Left ventricle myocardium superior (tissue), 1 donor: ENCODE measurements around the gene OR2Y1. TPM values are rescaled to one million over a fixed set of nuclear protein-coding genes. Genes with fewer than 3 reads are reported as not detected.
"Not testable (repeated sequence)": the region's sequence is repeated elsewhere in the genome, so short reads cannot be mapped to it uniquely, and the experiment has no call there.

Experiments used
- ATAC-seq: fragments of 200-7000 bp; cut with Tn5 transposase; one replicate; pipeline ENCODE4 v1.9.1; 2020; ENCODE audit warnings: mild to moderate bottlenecking, moderate library complexity
- DNase-seq: peaks from one replicate; pipeline ENCODE4 v3.0.0-alpha.2; 2020
- intact Hi-C: fragments of 100-400 bp; cut with micrococcal nuclease; formaldehyde crosslinking; loops from one replicate; pipeline ENCODE4 v1.11.0; 2022
- total RNA-seq: library from RNA; stranded (reverse); fragmentation: NEBNext Ultra II Directional; extraction: Animal tissue kit (Norgen Biotek cat#: 25700); gene quantifications from one replicate; pipeline ENCODE4 v1.2.1, GENCODE V29; 2021
- donor health status: DM: no; HTN: yes; CAD: no; lungs with severe emphysema.

OR2Y1 gene
- total RNA-seq, 1 donor from 2014 or later: not detected

DNA sequence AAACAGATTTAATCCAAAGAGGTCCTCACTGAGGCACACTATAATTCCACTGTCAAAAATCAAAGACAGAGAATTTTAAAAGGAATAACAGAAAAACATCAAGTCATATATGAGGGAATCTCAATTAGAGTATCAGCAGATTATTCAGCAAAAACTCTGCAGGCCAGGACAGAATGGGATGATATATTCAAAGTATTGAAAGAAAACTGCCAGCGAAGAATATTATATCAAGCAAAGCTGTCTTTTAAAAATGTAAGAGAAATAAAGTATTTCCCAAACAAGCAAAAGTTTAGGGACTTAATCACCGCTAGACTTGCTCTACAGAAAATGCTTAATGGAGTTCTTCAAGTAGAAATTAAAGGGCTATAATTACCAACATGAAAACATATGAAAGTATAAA, 15.7 kb upstream of the OR2Y1 start:
- intact Hi-C loops: no loop called here
- DNase-seq (no peak), ATAC-seq (no peak)

DNA sequence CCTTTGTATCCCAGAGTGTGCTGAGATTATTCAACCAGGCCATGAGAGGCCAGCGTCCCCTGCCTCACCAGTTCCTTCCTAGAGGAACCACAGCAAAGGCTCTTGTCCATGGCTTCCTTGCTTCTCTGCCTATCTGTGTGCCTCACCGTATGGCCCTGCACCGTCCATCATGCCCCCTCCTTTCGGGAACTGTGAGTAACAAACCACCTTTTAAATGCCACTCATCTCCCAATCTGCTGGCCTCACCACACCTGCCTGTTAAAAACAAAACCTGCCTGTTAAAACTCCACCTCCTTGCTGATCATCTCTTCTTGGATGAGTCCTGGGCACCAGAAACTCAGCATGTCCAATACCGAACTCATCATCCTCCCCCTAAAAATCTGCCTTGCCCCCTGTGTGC, 4.4 kb upstream of the OR2Y1 start:
- intact Hi-C loops: no loop called here
- ATAC-seq: no peak
- DNase-seq: no peak

DNA sequence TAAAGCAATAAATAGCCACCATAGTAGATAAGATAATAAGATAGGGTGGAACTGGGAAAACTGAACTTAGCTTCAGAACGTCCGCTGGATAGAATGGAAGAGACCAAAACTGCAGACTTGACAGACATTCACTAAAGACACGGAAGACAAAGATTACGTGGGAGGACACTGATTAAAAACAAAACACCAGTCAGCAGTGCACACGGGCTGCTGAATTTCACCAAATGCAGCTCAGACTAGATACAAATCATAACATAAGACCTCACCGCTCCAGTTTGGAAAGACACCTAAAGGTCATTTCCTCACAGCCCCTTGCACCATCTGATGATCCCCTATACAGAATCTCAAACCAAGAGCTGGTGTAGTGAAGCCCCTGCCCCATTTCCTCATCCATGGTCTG, 2.9 kb upstream of the OR2Y1 start:
- ATAC-seq: no peak
- no peak for DNase-seq
- intact Hi-C loops: no loop called here

DNA sequence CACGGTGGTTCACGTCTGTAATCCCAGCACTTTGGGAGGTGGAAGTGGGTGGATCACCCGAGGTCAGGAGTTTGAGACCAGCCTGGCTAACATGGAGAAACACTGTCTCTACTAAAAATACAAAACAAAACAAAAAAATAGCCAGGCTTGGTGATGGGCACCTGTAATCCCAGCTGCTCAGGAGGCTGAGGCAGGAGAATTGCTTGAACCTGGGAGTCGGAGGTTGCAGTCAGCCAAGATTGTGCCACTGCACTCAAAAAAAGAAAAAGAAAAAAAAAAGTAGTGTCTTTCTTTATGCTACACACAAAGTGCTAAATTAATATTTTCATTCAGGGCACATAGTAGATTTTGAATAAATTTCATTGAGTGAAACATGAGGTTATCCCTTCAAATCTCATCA, 1.1 kb upstream of the OR2Y1 start:
- DNase-seq, intact Hi-C loops, ATAC-seq: not testable (repeated sequence)

DNA sequence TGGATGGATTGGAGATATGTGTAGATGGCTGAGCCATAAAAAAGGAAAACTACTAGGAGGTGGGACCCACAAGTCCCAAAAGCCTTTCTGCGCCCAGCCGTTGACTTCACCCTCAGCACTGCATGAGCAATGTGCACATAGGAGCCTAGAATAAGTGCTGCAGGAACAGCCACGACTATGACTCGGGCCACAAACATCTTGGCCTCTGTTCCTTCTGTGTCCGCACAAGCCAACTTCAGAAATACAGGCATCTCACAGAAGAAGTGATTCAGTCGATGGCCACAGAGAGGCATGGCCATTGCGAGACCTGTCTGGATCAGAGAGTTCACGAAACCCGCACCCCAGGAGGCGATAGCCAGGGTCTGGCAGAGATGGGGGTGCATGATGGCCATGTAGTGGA, 587 bp downstream of the OR2Y1 start:
- ATAC-seq (no peak), DNase-seq (no peak)
- intact Hi-C loops: no loop called here

DNA sequence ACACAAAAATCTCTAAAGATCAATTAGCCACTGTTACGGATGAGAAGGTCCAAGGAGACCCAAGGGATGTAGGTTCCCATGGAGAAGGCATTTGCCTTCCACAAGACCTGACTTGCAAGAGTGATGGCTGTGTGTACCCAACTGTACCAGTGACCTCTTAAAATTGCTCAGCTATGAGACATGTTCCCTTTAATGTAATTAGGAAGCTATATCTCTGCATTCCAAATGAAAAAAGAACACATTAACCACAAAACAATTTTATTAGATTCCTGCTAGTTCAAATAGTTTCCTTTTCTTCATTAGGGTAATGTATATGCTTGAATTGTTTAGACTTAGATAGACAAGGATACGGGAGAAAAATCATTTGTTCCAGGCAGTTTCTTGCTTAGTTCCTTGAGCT, 3.3 kb downstream of the OR2Y1 start:
- no peak for ATAC-seq
- intact Hi-C loops: no loop called here
- no peak for DNase-seq

DNA sequence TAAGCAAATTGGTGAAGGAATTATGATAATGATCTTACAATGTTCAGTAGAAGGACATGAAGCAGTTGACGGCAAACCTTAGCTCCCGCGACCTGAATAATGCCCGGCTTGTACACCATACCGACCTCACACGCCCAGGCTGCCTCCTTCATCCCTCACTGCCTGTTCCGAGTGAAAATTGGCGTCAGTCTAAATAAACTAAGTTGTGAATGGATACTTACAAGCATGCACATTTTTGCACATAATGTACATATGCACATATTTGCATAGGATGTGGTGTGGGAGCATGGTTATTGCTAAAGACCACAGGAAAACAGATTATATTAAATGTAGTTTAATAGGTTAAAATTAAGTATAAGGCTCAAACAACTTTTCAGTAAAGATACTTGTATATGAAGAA, 14.9 kb downstream of the OR2Y1 start:
- ATAC-seq (no peak), DNase-seq (no peak)
- intact Hi-C loops: no loop called here

DNA sequence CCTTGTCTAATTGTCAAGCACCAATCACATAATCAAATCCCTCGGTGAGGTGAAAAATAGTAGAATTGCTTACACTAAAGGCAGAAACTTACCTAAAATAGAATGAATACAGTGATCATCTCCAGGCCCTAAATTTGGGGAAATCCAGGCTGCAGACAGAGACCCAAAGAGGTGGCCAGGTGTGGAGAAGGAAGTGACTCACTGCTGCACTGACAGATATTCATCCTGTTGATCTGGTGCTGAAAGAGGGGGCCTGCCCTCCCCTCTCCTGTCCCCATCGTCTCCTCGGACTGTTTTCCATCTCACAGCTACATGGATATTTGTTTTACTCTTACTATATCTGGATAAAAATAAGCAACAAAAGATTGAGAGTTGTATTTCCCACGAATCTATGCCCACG, 15.9 kb downstream of the OR2Y1 start:
- DNase-seq (no peak), ATAC-seq (no peak)
- intact Hi-C loops: no loop called here

DNA sequence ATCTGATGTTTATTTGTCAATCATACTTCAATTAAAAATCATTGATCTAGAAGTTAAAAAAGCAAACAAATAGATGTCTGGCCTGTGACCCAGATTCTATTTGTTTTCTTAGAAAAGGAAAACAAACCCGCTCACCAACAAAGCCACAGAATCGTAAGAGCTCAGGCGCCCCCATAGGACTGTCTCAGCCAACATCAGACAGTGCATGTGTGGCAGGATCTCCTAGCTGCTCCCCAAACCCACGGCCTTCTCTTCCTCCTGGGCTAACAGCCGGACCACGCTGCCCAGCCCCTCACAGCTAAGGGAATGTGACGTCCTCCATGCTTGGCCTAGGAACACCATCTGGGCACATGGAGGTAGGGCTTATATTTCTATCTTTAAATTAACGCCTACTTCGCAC, 19.4 kb downstream of the OR2Y1 start:
- DNase-seq (no peak), ATAC-seq (no peak)
- intact Hi-C loops: no loop called here

DNA sequence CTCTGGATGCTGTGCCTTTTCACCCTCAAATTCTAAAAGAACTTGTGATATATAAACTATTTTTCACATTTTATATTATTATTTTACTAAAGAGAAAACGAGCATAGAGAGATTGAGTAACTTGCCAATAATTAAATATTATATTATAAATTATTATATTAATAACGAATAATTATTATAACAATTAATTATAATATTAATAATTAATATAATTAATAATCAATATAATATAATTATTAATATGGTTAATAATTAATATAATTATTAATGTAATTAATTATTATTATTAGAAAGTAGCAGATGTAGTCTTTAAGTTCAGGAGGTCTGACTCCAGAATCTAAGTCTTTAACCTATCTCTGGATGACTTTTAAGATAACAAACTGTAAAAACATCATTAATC, 20.1 kb downstream of the OR2Y1 start:
- ATAC-seq (no peak), DNase-seq (no peak)
- intact Hi-C loops: no loop called here

DNA sequence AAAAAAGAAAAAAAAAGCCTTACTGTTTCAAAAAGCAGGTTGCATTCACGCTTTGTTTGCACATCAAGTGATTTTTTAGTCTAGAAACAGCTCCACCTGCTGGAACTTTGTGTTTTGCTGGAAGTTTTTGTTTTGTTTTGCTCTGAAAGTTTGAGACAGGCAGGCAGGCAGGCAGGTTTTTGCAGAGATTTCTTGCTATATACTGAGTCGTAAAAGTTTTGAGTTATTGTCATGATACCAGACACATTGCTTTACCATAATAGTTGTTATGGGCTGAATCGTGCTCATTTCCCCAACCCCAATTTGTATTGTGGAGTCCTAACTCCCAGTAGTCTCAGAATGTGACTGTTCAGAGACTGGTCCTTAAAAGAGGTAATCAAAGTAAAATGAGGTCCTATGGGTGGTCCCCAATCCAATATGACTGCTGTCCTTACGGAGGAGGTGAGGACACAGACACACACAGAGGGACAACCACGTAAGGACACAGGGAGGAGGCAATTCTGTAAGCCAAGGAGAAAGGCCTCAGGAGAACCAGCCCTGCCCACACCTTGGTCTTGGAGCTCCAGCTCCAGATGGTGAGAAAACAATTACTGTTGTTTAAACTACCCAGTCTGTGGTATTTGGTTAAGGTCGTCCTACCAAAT, 20.9 kb downstream of the OR2Y1 start:
- ATAC-seq: no peak
- intact Hi-C loops: no loop called here
- no peak for DNase-seq

DNA sequence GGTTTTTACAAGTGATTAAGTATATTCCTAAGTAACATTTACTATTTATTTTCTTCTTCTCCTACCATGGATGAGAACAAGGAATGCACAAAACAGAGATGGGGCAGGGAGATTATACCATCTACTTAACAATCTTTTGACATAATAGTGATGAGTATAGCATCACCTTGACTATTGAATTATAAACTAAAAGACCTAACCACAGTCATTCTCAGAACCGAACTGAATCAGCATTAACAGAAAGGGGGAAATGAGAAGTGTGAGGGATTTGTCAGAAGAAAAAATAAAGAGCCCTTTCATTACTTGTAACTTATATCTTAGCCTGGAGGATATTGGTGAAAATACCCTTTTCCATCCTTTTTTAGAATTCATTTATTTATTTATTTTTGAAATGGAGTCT, 21.9 kb downstream of the OR2Y1 start:
- ATAC-seq: no peak
- intact Hi-C loops: no loop called here
- no peak for DNase-seq

DNA sequence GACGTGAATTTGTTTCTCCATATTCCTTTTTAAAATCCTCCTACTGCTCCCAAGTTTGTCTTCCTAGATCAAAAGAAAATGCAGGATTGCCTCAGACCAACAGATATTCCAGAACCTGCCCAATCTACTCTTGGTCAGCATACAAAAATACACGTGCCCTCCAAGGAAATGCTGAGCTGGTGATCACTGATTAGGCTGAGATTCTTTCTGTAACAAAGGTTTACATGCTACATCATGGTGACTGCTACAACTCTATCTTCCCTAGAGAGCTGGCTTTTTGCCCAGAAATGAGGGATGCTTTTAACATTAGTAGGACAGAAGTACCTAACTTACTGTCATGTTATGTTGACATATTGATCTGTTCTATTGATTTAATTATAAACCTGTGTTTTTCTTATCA, 35.5 kb downstream of the OR2Y1 start:
- ATAC-seq (no peak), DNase-seq (no peak)
- intact Hi-C loops: no loop called here

DNA sequence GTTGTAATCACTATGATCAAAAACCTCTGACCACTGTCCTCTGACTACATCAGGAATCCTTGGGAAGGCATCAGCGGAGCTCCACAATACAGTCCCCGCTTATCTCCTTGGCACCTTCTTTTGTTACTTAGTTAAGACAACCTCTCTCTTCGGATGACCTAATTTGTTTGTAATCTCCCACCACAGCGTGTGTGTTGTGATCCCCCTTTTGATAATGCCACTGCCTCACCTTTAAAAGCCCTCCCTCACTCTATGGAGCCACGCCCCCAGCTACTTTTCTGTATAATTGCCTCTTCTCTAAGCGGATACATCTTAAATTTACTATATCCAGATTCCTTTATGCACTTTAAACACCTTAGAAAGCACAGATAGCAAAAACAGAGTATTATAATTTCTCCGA, 35.9 kb downstream of the OR2Y1 start:
- intact Hi-C loops: no loop called here

DNA sequence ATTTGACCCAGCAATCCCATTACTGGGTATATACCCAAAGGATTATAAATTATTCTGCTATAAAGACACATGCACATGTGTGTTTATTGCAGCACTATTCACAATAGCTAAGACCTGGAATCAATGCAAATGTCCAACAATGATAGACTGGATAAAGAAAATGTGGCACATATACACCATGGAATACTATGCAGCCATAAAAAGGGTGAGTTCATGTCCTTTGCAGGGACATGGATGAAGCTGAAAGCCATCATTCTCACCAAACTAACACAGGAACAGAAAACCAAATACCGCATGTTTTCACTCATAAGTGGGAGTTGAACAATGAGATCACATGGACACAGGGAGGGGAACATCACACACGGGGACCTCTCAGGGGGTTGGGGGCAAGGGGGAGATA, 36.5 kb downstream of the OR2Y1 start:
- intact Hi-C loops, ATAC-seq, DNase-seq: not testable (repeated sequence)

More for the DNA sequence above, 35.9 kb downstream of the OR2Y1 start:
- ATAC-seq (no peak), DNase-seq (no peak)

DNA sequence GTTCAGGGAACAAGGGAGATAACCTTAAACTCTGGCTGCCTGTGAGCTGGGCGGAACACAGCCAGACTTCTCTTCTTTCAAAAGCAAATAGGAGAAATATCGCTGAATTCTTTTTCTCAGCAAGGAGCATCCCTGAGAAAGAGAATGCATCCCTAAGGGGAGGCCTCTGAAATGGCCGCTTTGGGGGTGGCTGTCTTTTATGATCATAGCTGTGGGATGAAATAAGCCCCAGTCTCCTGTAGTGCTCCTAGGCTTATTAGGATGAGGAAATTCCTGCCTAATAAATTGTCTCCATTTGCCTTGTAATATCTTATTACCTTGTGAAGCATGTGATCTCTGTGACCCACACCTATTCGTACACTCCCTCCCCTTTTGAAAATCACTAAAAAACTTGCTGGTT, 39.4 kb downstream of the OR2Y1 start:
- DNase-seq, intact Hi-C loops, ATAC-seq: not testable (repeated sequence)

DNA sequence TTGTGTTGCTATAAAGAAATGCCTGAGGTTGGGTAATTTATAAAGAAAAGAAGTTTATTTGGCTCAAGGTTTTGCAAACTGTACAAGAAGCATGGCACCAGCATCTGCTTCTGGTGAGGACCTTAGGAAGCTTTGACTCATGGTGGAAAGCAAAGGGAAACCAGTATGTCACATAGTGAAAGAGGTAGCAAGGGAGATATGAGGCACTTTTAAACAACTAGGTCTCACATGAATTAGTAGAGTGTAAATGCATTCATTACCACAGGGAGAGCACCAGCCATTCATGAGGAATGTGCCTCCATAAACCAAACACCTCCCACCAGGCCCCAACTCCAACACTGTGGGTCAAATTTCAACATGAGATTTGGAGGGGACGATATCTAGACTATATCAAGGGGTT, 40.8 kb downstream of the OR2Y1 start:
- DNase-seq (no peak), ATAC-seq (no peak)

DNA sequence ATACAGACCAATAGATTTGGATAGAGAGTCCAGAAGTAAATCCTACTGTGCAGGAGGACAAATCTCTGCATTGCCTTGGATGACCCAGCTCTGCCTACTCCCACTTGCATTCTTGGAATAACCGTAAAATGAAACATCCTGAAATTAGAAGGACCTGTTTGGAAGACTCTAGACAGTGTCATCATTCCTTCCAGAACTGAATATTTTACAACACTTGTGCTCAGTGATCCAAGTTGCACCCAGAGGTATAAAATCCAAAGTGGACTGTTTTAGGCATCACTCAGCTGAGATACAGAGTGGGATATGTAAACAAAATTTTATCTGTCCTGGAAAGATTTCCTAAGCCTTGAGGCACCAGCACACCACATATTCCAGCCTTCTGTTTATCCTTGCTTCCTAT, 43.7 kb downstream of the OR2Y1 start:
- intact Hi-C loops: no loop called here
- ATAC-seq (no peak), DNase-seq (no peak)

More for the DNA sequence above, 40.8 kb downstream of the OR2Y1 start:
- intact Hi-C loops: no loop called here

DNA sequence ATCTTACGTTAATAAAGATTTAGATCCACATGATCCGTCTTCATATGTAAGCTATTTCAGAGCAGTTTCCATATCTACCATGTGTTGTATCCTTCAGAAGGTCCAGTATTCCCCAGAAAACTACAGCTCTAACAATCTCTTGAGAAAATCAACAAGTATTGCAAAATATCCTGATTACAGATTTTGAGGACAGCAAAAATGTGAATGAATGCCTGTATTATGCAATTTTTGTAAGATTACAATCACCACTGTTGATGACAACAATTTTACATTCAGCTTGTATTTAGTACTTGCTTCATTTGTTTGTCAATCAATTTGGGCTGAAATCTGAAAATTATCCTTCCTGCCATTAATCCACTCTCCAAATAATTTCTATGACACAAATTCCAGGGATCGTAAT, 47.4 kb downstream of the OR2Y1 start:
- intact Hi-C loops: no loop called here
- ATAC-seq: no peak

DNA sequence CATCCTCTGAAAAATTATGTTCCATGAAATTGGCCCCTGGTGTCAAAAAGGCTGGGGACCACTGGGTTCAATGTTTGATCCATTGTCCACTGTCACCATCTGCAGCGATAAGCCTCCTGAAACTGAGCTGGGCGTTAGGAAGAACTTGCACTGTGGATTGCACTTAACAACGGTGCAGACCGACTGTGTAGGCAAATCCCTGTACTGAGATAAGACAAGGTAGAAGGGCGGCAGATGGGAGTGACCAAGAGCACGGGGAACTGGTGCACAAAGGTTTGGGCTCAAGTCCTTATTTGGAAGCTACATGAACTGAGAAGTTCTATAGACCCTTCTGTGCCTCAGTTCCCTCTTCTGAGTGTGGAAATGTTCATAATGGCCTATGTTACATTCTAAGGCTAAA, 48.8 kb downstream of the OR2Y1 start:
- DNase-seq (no peak), ATAC-seq (no peak)
- intact Hi-C loops: no loop called here

More for the DNA sequence above, 47.4 kb downstream of the OR2Y1 start:
- no peak for DNase-seq

DNA sequence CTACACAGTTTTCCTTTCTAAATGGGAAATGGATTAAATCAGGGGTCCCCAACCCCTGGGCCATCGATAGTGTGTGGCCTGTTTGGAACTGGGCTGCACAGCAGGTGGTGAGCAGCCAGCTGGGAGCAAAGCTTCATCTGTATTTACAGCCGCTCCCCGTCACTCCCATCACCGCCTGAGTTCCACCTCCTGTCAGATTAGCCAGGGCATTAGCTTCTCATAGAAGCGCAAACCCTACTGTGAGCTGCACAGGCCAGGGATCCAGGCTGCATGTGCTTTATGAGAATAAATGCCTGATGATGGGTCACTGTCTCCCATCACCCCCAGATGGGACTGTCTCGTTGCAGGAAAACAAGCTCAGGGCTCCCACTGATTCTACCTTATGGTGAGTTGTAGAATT, 49.3 kb downstream of the OR2Y1 start:
- ATAC-seq (no peak), DNase-seq (no peak)
- intact Hi-C loops: no loop called here

DNA sequence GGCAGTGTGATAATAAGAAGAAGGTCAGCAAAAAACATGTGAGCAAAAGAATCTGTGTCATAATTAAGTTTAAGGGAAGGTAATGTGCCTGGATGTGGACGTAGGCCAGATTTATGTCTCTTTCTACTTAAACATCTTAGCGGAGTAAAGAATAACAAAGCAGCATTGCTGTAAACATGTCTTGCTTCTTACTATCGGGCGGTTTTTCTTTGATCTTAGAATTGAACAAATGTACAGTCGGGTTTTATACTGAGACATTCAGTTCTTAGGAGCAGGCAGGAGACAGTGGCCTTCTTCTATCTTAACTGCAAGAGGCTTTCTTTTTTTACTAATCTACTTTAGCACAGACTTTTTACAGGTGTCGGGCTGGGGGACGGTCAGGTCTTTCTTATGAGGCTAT, 50.1 kb downstream of the OR2Y1 start:
- intact Hi-C loops: no loop called here
- ATAC-seq (no peak), DNase-seq (no peak)
